Stimulated activated CD8-positive, alpha-beta memory T cell treated with anti-CD3 and anti-CD28 coated beads, Interleukin-7, amount 100 ng/mL, for 4 hours (primary cell): ENCODE measurements around the gene LPP.

ENCODE experiments used
- DNase-seq, 2 donors: peaks; one replicate each; pipeline ENCODE4 v3.0.0-alpha.2; 2020; ENCODE audit warnings: low read depth in 2 of 2

Gene LPP

DNA sequence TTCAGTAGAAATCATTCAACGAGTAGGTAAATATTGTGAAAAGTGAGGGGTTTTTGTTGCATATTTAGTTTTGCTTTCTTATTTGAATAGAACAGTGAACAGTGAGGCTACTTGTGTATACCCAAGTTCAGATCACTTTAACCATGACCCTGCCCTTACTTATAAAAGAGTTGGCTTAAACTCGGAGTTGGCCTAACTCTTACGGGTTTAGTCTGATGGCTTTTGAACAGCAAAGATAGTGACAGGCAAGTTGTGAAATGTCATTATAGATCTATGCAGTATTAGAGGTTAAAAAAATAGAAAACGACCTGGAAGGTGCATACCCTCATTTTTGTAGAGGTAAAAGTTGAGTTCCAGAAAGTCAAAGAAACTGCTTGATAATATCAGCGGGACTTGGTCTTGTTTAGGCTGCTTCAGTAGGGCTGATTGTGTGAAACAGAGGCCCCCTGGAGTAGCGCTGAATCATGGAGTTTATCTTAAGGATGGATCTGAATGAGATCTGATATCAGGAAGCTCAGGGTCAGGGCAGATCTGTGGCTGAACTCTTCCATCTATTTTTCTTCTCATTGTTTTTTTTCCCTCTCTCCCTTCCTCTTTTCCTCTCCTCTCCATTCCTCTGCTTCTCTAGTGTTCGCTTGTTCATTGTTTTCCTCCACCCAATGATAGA is 359.8 kb downstream of the LPP start:
- no peak for DNase-seq

DNA sequence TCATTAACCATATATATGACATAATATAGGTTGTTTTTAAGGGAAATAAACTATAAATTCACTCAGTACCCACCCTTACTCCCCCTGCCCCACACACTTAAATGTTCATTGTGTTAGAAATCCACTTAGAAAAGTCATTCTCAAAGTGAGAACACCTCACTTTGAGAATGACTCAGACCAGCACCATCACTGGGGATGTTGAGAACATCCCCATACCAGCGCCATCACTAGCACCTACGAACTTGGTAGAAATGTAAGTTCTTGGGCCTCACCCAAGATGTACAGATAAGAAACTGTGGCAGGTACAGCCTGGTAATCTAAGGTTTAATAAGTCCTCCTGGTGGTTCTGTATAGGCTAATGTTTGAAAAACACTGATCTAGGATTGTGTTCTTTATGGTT is 362.6 kb downstream of the LPP start:
- DNase-seq: no peak

DNA sequence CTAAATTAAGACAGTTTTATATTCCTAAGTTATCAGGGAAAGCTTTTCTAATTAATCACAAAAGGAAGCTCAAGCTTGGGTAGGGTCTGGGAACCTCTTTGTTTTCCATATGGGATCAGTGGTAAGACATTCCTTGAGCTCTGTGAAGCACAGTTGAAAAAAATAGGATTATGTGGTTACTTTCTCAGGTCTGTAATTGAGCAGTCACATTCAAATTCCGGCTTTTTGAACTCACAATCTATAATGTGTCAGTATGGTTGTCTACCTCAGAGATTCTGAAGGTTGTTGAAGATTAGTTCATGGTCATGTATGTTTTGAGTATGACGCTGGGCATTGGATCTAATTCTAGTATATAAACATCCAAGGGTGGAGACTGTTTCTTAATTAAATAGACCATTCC is 364.5 kb downstream of the LPP start:
- no peak for DNase-seq

DNA sequence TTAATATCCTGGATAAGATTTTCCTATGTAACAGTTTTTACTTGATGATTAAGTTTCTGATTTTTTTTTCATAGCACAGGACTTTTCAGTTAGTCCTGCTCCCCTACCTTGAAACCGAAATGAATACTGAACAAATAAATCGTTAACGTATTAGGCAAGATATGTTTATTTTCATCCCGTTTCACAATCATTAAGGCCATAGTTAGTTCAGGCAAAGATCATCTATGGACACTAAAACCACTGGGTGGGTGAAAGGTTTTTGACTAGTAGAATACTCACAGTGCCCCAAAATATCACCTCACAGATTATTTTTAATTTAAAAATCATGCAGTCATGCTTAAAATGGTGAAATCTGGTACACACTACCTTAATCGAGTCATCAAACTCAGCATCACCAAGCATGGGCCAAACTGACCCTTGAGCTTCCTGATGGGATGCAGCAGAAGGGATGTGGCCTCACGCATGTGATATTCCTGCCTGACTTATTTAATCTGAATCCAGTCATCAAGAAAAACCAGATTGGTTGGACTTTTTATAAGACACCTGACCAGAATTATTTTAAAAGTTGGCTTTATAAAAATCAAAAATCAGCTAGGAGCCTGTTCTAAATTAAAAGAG is 365.0 kb downstream of the LPP start:
- no peak for DNase-seq

DNA sequence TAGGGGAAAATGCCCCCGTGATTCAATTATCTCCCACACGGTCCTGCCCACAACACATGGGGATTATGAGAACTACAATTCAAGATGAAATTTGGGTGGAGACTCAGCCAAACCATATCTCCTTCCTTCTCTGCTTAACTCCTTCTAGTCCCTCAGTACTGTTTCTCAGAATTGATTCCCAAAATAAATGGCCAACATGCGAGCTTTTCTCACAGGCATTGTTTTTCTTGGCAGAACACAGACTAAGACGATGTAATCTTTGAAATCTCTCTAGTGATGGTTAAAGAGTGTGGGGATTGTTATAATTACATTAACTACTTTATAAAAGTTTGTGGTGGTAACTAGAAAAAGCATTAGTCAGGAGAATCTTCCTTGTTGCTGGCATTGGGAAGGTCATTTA is 366.5 kb downstream of the LPP start:
- DNase-seq: no peak

DNA sequence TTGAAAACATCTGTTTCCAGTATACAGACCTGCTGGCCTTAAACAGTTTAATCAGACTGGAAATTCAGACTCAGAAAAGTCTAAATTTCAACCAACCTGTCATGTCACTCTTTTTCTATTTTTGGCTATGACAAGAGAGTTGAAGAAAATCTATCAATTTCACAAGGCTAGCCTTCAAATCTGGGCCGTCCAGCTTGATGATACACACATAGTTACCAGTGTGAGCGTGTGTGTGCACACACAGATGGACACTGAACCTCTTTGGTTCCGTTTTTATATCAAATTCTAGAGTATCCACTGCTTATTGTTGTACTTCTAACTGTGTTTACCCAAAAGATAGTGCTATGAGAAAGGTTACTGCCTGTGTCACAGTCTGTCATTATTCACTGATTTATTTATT is 368.2 kb downstream of the LPP start:
- no peak for DNase-seq

DNA sequence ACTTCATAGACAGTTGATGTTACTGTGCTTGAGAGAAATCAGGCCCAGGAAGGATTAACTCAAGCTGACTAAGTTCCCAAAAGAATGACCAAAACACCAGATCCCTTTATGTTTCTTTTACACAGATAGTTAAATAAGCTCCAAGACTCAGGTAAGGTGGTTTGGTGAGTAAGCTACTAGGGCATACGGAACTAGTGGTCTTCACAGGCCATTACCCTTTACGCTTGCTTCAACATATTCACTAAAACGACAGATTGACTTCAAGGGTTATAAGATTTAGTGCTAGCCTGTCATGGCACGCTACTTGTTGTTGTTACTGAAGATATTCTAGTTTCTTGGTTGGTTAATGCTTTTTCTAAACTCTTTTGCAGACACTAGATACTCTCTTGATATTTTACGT is 369.3 kb downstream of the LPP start:
- DNase-seq: no peak

DNA sequence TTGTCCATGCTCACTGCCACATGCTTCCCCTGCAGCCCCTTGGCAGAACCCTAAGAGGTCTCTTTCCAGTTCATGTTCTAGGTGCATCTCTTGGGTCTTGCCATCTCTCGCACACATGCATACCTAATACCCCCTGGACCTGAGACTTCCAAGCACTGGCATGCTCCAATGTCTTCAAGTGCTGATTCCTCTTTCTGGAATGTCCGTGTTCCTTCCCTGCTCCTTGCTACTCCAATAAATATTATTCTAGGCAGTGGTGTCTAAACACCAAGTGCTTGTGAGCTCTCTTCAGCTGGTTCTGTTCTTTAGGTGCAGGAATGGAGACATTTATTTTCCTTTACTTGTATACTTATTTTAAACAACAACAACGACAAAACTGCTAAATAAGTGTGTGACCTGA is 370.1 kb downstream of the LPP start:
- DNase-seq: no peak

DNA sequence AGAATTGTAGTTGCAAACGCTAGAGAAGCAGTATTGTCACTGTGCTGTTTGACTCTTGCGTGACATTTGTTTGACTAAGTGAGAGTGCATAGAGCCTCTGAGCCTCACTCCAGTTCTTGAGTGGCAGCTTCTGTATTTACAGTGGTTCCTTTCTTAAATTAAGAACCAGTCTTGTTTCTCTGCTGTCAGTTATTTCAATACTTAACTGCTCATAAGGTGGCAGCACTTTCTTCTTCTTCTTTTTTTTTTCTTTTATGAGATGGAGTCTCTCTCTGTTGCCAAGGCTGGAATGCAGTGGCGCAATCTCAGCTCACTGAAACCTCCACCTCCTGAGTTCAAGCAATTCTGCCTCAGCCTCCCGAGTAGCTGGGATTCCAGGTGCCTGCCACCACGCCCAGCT is 372.1 kb downstream of the LPP start:
- DNase-seq: no peak

DNA sequence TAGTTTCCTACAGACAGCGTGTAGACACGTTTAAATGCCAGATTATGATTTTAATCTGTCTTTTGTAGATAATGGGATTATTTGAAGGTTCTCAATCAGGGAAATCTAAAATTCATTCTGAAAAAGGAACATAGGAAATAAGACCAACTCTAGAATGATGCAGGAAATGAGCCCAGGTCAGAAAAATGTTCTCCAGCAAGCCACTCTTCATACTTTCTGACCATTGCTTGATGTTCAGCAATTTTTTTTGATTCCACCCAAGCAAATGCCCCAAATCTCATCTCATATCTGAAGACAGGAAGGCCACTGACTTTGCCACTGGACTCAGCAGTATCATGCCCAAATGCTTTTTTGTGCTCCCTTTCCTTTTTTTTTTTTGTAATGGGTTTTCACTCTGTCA is 373.4 kb downstream of the LPP start:
- DNase-seq: no peak

DNA sequence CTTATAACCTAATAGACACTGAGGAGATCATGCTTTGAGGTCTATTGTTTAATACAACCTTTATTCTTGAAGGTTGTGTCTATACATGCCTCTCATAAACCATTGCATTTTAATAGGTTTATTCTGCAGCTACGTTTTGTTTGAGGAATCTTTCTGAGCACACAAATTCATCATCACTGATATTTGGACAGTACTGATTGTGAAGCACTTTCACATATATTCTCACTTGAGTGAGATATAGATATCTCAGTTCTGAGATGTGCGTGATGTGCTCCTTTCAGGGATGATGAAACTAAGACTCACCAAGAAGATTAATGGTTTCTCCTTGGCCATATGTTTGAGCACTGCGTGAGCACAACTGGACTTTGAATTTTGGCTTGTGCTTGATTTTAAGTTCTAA is 374.4 kb downstream of the LPP start:
- DNase-seq: no peak

DNA sequence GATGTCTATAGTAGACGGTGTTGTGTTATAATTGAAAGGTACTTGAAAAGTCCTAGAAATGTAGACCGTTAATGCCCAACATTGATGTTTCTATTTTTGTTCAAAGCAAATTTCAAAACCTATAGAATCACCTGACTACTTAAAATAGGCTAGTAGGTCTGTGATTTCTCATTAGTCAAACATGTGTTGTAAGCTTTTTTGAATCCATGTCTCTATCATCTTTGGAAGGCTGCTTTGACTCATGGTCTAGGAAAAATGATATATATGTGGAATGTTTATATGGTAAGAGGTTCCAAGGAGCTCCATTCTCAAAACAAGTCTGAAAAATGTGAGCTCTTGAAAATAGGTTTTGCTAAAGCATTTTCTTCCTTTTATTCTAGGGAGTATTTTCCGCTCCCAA is 375.3 kb downstream of the LPP start:
- no peak for DNase-seq

DNA sequence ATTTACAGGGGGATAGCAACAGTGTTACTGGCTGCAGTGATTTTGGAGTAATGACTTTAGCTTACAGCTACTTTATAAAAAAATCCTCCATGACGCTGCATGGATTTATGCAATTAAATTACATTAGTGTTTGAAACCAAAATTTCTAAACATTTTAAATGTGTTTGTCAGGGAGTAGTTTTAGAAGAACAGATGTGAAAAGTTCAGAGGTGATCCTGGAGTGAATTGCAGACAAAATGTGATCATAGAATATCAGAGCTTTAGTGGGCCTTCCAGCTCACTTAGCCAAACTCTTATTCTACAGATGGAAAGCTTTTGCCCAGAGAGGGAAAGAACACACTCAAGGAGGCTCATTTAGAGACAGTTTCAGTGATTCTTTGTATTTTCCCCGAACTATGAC is 376.3 kb downstream of the LPP start:
- no peak for DNase-seq

DNA sequence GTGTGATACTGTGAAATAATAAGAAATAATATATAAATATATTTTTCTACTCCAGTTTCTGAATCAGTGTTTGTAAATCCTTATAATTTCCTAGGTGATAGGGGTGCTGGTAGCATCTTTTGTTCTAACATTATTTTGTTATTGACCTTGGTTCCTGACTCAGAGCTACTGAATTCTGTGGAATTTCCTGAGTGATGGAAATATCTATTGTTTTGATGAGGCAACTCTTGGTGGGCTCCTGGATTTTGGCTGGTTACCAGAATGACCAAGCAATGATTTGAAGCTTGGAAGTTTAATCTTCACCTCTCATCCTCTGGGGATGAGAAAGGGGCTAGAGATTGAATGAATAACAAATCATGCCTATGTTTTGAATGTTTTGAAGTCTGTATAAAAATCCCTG is 377.3 kb downstream of the LPP start:
- DNase-seq: no peak

DNA sequence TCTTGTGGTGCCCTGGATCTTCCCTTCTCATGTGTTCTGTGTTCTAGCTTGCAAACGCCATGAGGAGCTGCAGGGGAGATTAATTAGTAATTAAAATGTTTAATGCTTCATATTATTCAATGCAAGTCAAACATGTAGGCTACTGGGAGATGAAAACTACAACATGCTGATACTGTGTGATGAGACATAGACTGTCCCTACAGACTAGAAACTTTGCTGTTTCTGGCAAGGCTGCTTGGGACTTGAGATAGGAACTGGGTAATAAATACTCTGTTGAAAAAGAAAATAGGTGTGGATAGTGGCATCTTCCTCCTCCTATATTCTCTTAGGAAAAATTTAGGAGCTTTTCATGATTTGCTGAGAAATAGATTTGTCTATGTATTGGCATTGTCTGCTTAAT is 379.2 kb downstream of the LPP start:
- DNase-seq: no peak

DNA sequence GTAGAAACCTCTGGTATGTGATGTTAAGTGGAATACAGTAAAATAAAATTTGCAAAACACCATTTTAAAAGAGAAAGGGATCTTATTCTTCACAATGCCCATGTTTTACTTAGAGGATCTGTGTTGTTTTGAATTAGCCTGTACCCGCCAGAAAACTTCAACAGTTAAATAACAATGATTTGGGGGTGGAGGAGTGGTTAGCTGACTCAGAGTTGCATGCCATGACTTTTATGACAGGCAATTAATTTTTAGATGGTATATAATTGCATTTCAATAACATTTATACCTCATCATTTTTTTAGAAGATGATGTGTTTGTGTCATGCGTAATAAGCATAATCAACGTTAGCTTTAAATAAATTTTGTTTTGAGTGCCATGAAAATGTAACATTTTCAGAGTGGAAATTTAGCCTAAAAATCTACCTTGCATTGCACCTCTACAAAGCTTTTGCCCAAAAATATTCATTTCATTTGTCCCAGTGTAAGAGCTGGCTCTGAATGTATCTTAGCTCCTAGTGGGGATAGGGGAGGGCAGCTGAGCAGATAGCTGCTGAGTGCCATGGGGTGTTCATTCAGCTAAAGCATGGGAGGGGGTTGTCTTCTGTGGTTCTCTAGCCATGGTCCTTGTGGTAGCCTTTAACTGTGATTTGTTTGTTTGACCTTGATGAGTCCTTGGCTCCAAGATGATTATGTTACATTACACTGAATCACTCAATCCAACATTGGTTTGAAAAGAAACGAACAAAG is 379.8 kb downstream of the LPP start:
- no peak for DNase-seq

DNA sequence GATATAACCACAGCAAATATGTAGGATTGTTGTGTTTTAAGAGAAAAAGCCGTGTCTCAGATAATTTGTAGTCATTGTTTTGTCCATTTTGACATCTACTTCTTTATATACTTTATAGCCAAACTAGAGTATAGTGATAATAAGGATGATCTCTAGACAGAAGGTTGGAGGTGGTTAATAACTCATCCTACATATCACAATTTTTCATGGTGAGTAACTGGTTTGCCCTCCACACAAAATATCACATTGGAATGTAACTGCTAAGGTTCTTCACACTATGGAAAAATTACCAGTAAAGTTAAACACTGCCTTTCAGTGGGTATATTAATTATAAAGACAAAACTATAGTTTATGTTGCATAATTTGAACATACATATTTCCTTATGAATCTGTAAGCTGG is 380.7 kb downstream of the LPP start:
- no peak for DNase-seq

DNA sequence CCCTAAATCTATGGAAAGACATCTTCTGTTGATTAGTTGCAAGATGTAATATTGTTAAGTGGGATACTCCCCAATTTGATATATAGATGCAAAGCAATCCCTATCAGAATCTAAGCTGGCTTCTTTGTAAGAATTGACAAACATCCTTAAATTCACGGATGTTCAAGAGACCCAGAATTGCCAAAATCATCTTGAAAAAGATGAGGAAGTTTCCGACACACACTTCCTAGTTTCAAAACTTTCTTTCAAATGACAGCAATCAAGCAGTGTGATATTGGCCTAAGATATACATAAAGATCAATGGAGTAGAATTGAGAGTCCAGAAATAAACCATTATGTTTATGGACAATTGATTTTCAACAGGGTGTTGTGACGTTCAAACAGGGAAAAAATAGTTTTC is 383.6 kb downstream of the LPP start:
- DNase-seq: no peak

DNA sequence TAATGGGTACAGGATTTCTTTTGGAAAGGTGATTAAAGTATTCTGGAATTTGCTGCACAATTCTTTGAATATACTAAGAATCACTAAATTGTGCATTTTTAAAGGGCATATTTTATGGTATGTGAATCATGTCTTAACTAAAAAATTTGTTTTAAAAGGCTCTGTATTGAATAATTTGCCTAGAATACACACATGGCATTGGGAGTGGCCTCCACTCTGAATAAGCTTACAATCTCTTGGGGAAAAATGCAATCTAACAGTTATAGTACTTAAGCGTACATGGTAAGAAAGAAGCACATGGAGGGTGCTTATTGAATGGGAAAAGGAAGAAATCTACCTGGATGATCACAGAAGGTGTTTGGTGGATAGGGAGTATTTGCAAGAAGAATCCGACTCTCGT is 385.1 kb downstream of the LPP start:
- no peak for DNase-seq

DNA sequence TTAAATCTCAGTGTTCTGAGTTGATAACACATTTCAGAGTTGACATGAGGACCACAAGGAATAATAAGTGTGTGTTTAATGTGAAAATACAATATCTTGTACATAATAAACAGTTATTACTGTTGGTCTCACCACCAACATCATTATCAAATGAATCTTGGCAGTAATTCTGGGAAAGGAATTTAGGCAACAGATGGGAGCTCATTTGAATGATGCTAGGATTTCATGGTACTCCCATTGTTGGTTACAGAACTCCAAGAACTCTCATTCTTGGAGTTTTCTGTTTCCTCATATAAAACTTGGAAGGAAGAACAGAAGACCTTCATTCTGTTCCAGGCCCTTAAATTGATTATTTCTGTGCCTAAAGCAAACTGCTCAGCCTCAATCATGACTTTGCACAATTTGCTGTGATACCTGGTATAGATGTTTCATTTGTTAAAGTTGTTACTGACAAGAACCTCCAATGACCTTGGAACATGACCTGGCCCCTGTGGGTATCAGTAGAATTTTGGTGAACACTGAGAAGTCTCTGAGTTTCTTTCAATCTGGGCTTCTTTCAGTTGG is 385.8 kb downstream of the LPP start:
- no peak for DNase-seq

DNA sequence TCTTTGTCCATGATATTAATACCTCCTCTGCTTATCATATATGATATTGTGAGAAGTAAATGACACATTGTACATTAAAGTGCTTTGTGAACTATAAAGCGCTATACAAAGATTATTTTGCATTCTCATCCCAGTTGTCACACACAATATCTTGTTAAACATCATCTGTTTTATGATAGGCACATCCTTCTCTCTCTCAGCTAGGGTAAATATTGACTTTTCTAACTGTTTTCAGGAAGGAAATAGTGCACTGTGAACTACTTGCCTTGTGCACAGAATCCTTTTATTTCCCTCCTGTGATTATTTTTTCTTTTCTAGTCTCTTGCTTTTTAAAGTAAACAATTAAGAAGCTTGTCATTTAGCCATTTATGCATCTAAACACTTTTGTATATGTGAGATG is 388.2 kb downstream of the LPP start:
- DNase-seq: no peak

DNA sequence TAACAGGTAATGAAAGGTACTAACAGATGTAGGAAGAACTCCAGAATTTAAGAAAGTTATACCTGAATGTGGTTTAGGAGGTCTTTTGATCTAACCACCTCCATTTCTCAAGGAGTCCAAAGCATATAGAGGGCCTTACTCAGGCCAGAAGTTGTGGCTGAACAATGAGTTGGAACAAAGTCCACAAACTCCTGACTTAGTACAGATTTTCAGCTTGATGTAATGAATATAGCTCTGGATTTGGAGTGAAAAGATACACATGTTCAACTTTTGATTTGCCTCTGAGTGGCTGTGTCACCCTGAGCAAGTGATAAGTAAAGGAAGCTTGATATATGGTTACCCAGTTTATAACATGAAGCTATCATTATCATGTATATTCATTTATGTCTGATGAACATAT is 390.1 kb downstream of the LPP start:
- no peak for DNase-seq
